Measurements from ENCODE around the gene S100P. TPM values are rescaled to one million over a fixed set of nuclear protein-coding genes. Genes with fewer than 3 reads are reported as not detected.

S100P gene
- total RNA-seq, 1 donor from 2014 or later = not detected

DNA sequence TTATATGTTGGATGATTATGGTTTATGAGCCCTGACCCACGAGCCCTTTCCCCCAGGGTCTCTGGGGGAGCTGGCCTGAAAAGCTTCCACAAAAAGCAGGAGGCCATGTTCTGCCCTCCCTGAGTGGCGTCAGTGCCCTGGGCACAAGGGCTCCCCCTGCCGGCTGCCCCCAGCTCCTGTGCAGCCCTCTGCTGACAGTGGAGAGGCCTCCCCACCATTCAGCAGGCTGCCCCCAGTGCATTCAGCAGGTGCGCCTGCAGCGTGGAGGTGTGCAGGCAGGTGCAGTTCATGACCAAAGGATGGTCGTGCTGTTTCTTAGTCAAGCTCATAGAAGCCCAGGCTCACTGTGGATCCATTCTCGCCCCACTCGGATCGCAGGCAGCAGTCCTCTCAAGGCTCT lies 12.5 kb upstream of the S100P start:
- peaks cover 7% of the 10 kb centered on the region for H3K9me3 Mint-ChIP-seq (ENCODE audit: unreplicated experiment)
- no peak overlapping the region for H3K4me3 Mint-ChIP-seq (ENCODE audit: unreplicated experiment)
- H3K27ac Mint-ChIP-seq (ENCODE audit: unreplicated experiment) = no peak overlapping the region
- peaks cover 5% of the 10 kb centered on the region for H3K4me1 Mint-ChIP-seq (ENCODE audit: unreplicated experiment)
- TF ChIP-seq CTCF (IDR thresholded peaks at IDR 0.05) = no peak
- DNase-seq (ENCODE audit: extremely low spot score, unreplicated experiment) = no peak
- H3K27me3 Mint-ChIP-seq (ENCODE audit: unreplicated experiment) = no peaks in the 10 kb centered on the region
- peaks cover 6% of the 10 kb centered on the region for H3K36me3 Mint-ChIP-seq (ENCODE audit: unreplicated experiment)

DNA sequence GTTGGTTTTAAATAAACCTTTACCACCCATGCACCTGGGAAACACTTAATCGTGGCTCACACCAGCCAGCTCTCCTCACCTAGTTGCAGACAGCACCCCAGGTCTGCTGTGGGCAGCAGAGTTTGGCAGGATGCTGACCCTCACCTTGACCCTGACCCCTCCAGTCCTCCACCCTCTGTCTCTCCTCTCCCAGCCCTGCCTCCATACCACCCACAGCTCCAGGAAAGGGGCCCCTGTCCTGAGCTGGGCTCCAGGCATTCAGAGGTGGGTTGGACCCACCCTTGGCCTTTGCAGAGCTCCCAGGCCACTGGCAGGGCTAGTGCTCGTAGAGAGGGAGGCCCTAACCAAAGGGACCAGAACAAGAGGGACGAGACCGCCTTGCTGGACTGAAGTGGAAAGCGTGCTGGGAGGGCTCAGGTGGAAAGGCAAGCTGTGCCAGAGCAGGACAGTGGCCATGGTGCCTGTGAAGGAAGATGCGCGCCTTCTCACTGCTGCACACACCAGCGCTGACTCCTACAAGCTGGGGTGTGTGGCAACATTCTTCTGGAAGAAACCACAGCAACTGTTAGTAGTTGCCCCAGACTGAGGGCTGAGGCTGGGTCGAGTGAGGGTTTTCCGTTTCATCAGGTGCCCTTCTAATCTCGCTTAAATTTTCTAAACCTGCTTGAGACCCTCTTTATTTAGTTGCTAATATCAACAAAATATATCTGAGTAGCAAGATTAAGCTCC lies 10.7 kb upstream of the S100P start:
- Mint-ChIP-seq H3K27ac (ENCODE audit: unreplicated experiment) (no peak overlapping the region), H3K4me1 (ENCODE audit: unreplicated experiment) (peaks cover 5% of the 10 kb centered on the region), H3K9me3 (ENCODE audit: unreplicated experiment) (peaks cover 7% of the 10 kb centered on the region), H3K36me3 (ENCODE audit: unreplicated experiment) (peaks cover 2% of the 10 kb centered on the region), H3K4me3 (ENCODE audit: unreplicated experiment) (no peak overlapping the region), H3K27me3 (ENCODE audit: unreplicated experiment) (no peaks in the 10 kb centered on the region)
- TF ChIP-seq CTCF (IDR thresholded peaks at IDR 0.05) = no peak
- no peak for DNase-seq (ENCODE audit: extremely low spot score, unreplicated experiment)

GRCh38 chr4:6684656-6685055 lies 9.0 kb upstream of the S100P start:
- H3K4me3 Mint-ChIP-seq (ENCODE audit: unreplicated experiment) = no peak overlapping the region
- no peak for DNase-seq (ENCODE audit: extremely low spot score, unreplicated experiment)
- H3K9me3 Mint-ChIP-seq (ENCODE audit: unreplicated experiment) = peaks cover 7% of the 10 kb centered on the region
- H3K27me3 Mint-ChIP-seq (ENCODE audit: unreplicated experiment) = no peaks in the 10 kb centered on the region
- H3K4me1 Mint-ChIP-seq (ENCODE audit: unreplicated experiment) = peaks cover 21% of the 10 kb centered on the region
- no peak overlapping the region for H3K27ac Mint-ChIP-seq (ENCODE audit: unreplicated experiment)
- TF ChIP-seq CTCF (IDR thresholded peaks at IDR 0.05) = no peak
- peaks cover 2% of the 10 kb centered on the region for H3K36me3 Mint-ChIP-seq (ENCODE audit: unreplicated experiment)

DNA sequence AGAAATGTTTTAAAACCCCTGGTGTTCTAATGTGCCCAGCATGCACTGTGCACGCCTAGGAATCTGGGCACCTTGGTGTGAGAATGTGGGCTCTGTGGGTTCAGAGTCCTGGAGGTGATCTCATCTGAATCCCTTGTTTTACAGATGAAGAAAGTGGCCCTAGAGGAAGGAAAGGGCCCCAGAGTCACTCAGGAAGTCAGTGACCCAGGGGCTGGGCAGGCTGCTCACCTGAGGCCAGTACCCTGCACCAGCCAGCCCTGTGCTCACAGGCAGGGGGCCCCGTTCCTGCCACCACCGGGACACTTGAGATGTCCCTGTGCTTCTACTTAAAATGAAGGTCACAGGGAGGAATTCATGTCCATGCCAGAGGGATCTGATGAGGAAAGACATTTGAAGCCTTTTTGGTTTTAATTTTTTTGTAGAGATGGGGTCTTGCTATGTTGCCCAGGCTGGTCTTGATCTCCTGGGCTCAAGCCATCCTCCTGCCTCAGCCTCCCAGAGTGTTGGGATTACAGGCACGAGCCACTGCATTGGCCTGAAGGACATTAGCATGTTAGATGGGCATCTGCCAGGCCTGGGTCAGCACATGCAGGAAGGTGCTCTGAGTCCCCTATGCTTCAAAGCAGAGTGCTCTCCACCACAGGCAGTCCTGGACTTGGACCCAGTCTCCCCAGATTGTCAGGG lies 7.4 kb upstream of the S100P start:
- Mint-ChIP-seq H3K36me3 (ENCODE audit: unreplicated experiment) (peaks cover 2% of the 10 kb centered on the region), H3K9me3 (ENCODE audit: unreplicated experiment) (no peaks in the 10 kb centered on the region), H3K27ac (ENCODE audit: unreplicated experiment) (no peak overlapping the region), H3K4me1 (ENCODE audit: unreplicated experiment) (peaks cover 30% of the 10 kb centered on the region), H3K27me3 (ENCODE audit: unreplicated experiment) (no peaks in the 10 kb centered on the region), H3K4me3 (ENCODE audit: unreplicated experiment) (no peak overlapping the region)
- no peak for DNase-seq (ENCODE audit: extremely low spot score, unreplicated experiment)
- TF ChIP-seq CTCF (IDR thresholded peaks at IDR 0.05) = no peak
